Measurements from ENCODE around the gene EFHC1. TPM values are rescaled to one million over a fixed set of nuclear protein-coding genes. Genes with fewer than 3 reads are reported as not detected.

EFHC1 gene
- total and polyA plus RNA-seq, 5 experiments from 2014 or later = 2.5 to 15.5 (median 5.1) TPM

- no peak for DNase-seq
- H3K4me3 Mint-ChIP-seq = no peak overlapping the region
- POLR2A ChIA-PET = no interaction called here
- H3K27me3 Mint-ChIP-seq = no peaks in the 10 kb centered on the region
- ATAC-seq = no peak
- no peaks in the 10 kb centered on the region for H3K9me3 Mint-ChIP-seq
- H3K4me1 Mint-ChIP-seq = peaks cover 8 to 53% (median 26%) of the 10 kb centered on the region in 4 donors
- H3K27ac Mint-ChIP-seq = no peak overlapping the region
- H3K36me3 Mint-ChIP-seq = peaks cover 0 to 29% (median 6%) of the 10 kb centered on the region in 3 donors
Measured at GRCh38 chr6:52560462-52560861, 140.3 kb downstream of the EFHC1 start.

GRCh38 chr6:52562911-52563310 is 142.8 kb downstream of the EFHC1 start:
- Mint-ChIP-seq H3K4me3 (no peak overlapping the region), H3K4me1 (peaks cover 24 to 61% (median 39%) of the 10 kb centered on the region in 4 donors), H3K9me3 (no peaks in the 10 kb centered on the region), H3K36me3 (peaks cover 0 to 26% (median 6%) of the 10 kb centered on the region in 3 donors), H3K27ac (no peak overlapping the region), H3K27me3 (no peaks in the 10 kb centered on the region)
- ATAC-seq (no peak), DNase-seq (no peak)
- POLR2A ChIA-PET = interaction anchor here (0.7 kb wide), 2 partner anchors 14 to 103 kb away, joined by 3 to 4 read pairs; no protein-coding TSS in a partner anchor

GRCh38 chr6:52564856-52565255 is 144.7 kb downstream of the EFHC1 start:
- no peak for DNase-seq
- no peaks in the 10 kb centered on the region for H3K9me3 Mint-ChIP-seq
- H3K4me1 Mint-ChIP-seq = peaks cover 31 to 57% (median 44%) of the 10 kb centered on the region in 4 donors
- peak overlapping the region in 2 of 10 donors; percentile 27 to 76 for H3K27ac Mint-ChIP-seq
- peak overlapping the region in 1 of 10 donors; percentile 13 for H3K4me3 Mint-ChIP-seq
- POLR2A ChIA-PET = no interaction called here
- peaks cover 0 to 16% (median 2%) of the 10 kb centered on the region in 3 donors for H3K36me3 Mint-ChIP-seq
- no peak for ATAC-seq
- H3K27me3 Mint-ChIP-seq = no peaks in the 10 kb centered on the region

- no peak for DNase-seq
- Mint-ChIP-seq H3K9me3 (no peaks in the 10 kb centered on the region), H3K27me3 (no peaks in the 10 kb centered on the region), H3K27ac (peak overlapping the region in 3 of 10 donors; percentile 36 to 76 (median 44)), H3K4me1 (peaks cover 37 to 63% (median 48%) of the 10 kb centered on the region in 4 donors), H3K36me3 (peaks cover 0 to 10% (median 2%) of the 10 kb centered on the region in 3 donors), H3K4me3 (peak overlapping the region in 5 of 10 donors; percentile 5 to 74 (median 41))
- POLR2A ChIA-PET = no interaction called here
- ATAC-seq = no peak
Measured at GRCh38 chr6:52566201-52566600, 146.1 kb downstream of the EFHC1 start.

GRCh38 chr6:52566853-52567279 is 146.7 kb downstream of the EFHC1 start:
- POLR2A ChIA-PET = interaction anchor here (1.3 kb wide), 1 partner anchor 10 kb away, joined by 7 read pairs; the partner anchor contains the start of gene TRAM2
- no peaks in the 10 kb centered on the region for H3K27me3 Mint-ChIP-seq
- ATAC-seq (no peak), DNase-seq (no peak)
- peak overlapping the region in 4 of 10 donors; percentile 14 to 74 (median 44) for H3K4me3 Mint-ChIP-seq
- no peaks in the 10 kb centered on the region for H3K9me3 Mint-ChIP-seq
- peaks cover 0 to 9% (median 2%) of the 10 kb centered on the region in 3 donors for H3K36me3 Mint-ChIP-seq
- peaks cover 38 to 69% (median 51%) of the 10 kb centered on the region in 4 donors for H3K4me1 Mint-ChIP-seq
- peak overlapping the region in 4 of 10 donors; percentile 1 to 76 (median 34) for H3K27ac Mint-ChIP-seq

GRCh38 chr6:52568320-52568719 is 148.2 kb downstream of the EFHC1 start:
- Mint-ChIP-seq H3K4me1 (peaks cover 46 to 75% (median 57%) of the 10 kb centered on the region in 4 donors), H3K27me3 (no peaks in the 10 kb centered on the region), H3K4me3 (no peak overlapping the region), H3K36me3 (peaks cover 0 to 6% (median 2%) of the 10 kb centered on the region in 3 donors), H3K9me3 (no peaks in the 10 kb centered on the region), H3K27ac (no peak overlapping the region)
- no peak for ATAC-seq
- DNase-seq = no peak
- POLR2A ChIA-PET = no interaction called here

- Mint-ChIP-seq H3K36me3 (peaks cover 0 to 2% (median 0%) of the 10 kb centered on the region in 3 donors), H3K27ac (no peak overlapping the region), H3K27me3 (no peaks in the 10 kb centered on the region), H3K4me1 (peaks cover 47 to 83% (median 69%) of the 10 kb centered on the region in 4 donors), H3K9me3 (no peaks in the 10 kb centered on the region), H3K4me3 (no peak overlapping the region)
- no peak for ATAC-seq
- no peak for DNase-seq
- POLR2A ChIA-PET = no interaction called here
Measured at GRCh38 chr6:52570291-52570700, 150.2 kb downstream of the EFHC1 start.

- Mint-ChIP-seq H3K27me3 (no peaks in the 10 kb centered on the region), H3K27ac (peak overlapping the region in 2 of 10 donors; percentile 20 to 46), H3K9me3 (no peaks in the 10 kb centered on the region), H3K4me1 (peaks cover 51 to 85% (median 71%) of the 10 kb centered on the region in 4 donors), H3K36me3 (peaks cover 0 to 2% (median 0%) of the 10 kb centered on the region in 3 donors), H3K4me3 (peak overlapping the region in 1 of 10 donors; percentile 33)
- ATAC-seq (no peak), DNase-seq (no peak)
- POLR2A ChIA-PET = no interaction called here
Measured at GRCh38 chr6:52571099-52571755, 151.1 kb downstream of the EFHC1 start.

- peaks cover 46 to 77% (median 64%) of the 10 kb centered on the region in 4 donors for H3K4me1 Mint-ChIP-seq
- POLR2A ChIA-PET = no interaction called here
- peaks cover 0 to 2% (median 0%) of the 10 kb centered on the region in 3 donors for H3K36me3 Mint-ChIP-seq
- no peak for ATAC-seq
- H3K27ac Mint-ChIP-seq = peak overlapping the region in 3 of 10 donors; percentile 15 to 82 (median 76)
- H3K4me3 Mint-ChIP-seq = peak overlapping the region in 3 of 10 donors; percentile 6 to 79 (median 16)
- DNase-seq = no peak
- H3K9me3 Mint-ChIP-seq = no peaks in the 10 kb centered on the region
- no peaks in the 10 kb centered on the region for H3K27me3 Mint-ChIP-seq
Measured at GRCh38 chr6:52572536-52572935, 152.4 kb downstream of the EFHC1 start.

GRCh38 chr6:52573295-52573694 is 153.2 kb downstream of the EFHC1 start:
- H3K36me3 Mint-ChIP-seq = peaks cover 0 to 2% (median 0%) of the 10 kb centered on the region in 3 donors
- DNase-seq (no peak), ATAC-seq (no peak)
- peak overlapping the region in 9 of 10 donors; percentile 15 to 95 (median 75) for H3K27ac Mint-ChIP-seq
- H3K4me3 Mint-ChIP-seq = peak overlapping the region in 3 of 10 donors; percentile 6 to 92 (median 79)
- POLR2A ChIA-PET = no interaction called here
- H3K27me3 Mint-ChIP-seq = no peaks in the 10 kb centered on the region
- peaks cover 42 to 69% (median 66%) of the 10 kb centered on the region in 4 donors for H3K4me1 Mint-ChIP-seq
- H3K9me3 Mint-ChIP-seq = no peaks in the 10 kb centered on the region

Other genes with a start within 250 kb of the EFHC1 start
- gene IL17A, start 234.0 kb upstream of the EFHC1 start, total RNA-seq = not detected
- not detected for gene IL17A, start 234.0 kb upstream of the EFHC1 start, polyA plus RNA-seq
- gene IL17F, start 175.8 kb upstream of the EFHC1 start, total RNA-seq = not detected
- under 1 TPM in 2 of 3 donors, not detected in 1; 0.21 to 0.34 TPM for gene IL17F, start 175.8 kb upstream of the EFHC1 start, polyA plus RNA-seq
- 10 to 100 TPM; 47.4 to 48.9 TPM for gene MCM3, start 135.6 kb upstream of the EFHC1 start, total RNA-seq
- gene MCM3, start 135.6 kb upstream of the EFHC1 start, polyA plus RNA-seq = 10 to 100 TPM; 45.5 to 63.5 (median 57.7) TPM
- 10 to 100 TPM; 28.9 to 31.7 TPM for gene PAQR8, start 58.2 kb upstream of the EFHC1 start, total RNA-seq
- gene PAQR8, start 58.2 kb upstream of the EFHC1 start, polyA plus RNA-seq = 10 to 100 TPM; 14.3 to 35.0 (median 30.6) TPM
- 1 to 10 TPM; 9.4 to 9.9 TPM for gene TRAM2, start 156.7 kb downstream of the EFHC1 start, total RNA-seq
- 1 to 10 TPM; 3.1 to 4.9 (median 3.3) TPM for gene TRAM2, start 156.7 kb downstream of the EFHC1 start, polyA plus RNA-seq

Data from naive thymus-derived CD8-positive, alpha-beta T cell (primary cell).